ENCODE measurements around the gene RNF181. TPM values are rescaled to one million over a fixed set of nuclear protein-coding genes. Genes with fewer than 3 reads are reported as not detected.
"Not testable (repeated sequence)": the region's sequence is repeated elsewhere in the genome, so short reads cannot be mapped to it uniquely, and the experiment has no call there.

RNF181 gene
- total and polyA plus RNA-seq, 5 experiments from 2014 or later, result 66.0 to 206 (median 165) TPM

DNA sequence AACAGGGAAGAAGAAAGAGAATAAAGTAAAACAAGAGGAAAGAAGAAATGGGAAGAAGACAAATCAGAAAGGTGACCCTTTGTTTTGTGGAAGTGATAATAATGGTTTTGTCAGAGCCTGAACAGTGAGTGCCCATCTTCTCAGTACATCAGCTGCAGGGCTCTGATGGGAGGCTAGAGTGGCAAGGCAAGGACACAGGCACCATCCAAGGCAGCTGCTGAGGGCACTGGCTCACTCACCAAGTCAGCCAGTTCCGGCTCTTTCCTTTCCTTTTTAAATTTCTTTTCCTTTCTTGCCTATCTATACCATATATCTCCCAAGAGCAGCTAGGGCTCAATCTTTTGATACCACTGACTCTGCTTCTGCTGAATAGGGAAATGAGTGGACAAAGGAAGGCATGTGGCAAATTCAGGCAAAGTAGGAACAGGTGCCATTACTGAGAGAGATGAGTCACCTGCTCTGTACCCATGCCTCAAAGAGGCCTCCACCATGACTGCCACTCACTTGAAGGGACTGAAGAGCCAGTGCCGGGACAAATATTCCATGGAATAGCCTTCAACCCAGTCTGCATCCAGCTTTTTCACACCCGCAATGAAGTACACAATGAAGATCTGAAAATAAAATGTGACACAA is 40.4 kb upstream of the RNF181 start:
- ATAC-seq, result no peak
- DNase-seq, result no peak
- POLR2A ChIA-PET, result interaction anchor here (0.9 to 14.9 kb wide), 4 partner anchors 16 to 139 kb away, joined by 3 to 144 read pairs (median 4); partner anchors contain the start of genes MAT2A and SH2D6
- Mint-ChIP-seq H3K4me3 (no peak overlapping the region), H3K27me3 (no peaks in the 10 kb centered on the region), H3K9me3 (no peaks in the 10 kb centered on the region), H3K27ac (peak overlapping the region in 2 of 10 donors; percentile 17 to 39), H3K4me1 (peaks cover 7 to 30% (median 20%) of the 10 kb centered on the region in 4 donors), H3K36me3 (peaks cover 5 to 69% (median 13%) of the 10 kb centered on the region in 3 donors)

DNA sequence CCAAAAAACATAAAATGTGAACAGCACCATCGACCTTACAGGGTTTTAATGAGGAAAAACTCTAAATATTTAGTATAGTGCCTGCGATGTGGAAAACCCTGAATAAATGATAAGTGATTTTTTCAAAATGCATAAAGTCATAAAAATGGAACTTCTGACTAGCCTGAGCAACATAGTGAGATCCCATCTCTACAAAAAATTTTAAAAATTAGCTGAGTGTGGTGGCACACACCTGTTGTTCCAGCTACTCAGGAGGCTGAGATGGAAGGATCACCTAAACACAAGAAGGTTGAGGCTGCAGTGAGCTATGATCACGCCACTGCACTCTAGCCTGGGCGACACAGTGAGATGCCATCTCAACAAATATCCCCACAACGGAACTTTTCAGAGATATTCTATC is 38.4 kb upstream of the RNF181 start:
- Mint-ChIP-seq H3K4me1 (peaks cover 11 to 37% (median 31%) of the 10 kb centered on the region in 4 donors), H3K4me3 (no peak overlapping the region), H3K36me3 (peaks cover under 1 to 49% (median 2%) of the 10 kb centered on the region in 3 donors), H3K9me3 (no peaks in the 10 kb centered on the region), H3K27ac (no peak overlapping the region), H3K27me3 (no peaks in the 10 kb centered on the region)
- no peak for DNase-seq
- ATAC-seq, result no peak
- POLR2A ChIA-PET, result interaction anchor here (0.7 to 14.9 kb wide), 3 partner anchors 18 to 138 kb away, joined by 3 to 144 read pairs (median 3); partner anchors contain the start of genes MAT2A and SH2D6

DNA sequence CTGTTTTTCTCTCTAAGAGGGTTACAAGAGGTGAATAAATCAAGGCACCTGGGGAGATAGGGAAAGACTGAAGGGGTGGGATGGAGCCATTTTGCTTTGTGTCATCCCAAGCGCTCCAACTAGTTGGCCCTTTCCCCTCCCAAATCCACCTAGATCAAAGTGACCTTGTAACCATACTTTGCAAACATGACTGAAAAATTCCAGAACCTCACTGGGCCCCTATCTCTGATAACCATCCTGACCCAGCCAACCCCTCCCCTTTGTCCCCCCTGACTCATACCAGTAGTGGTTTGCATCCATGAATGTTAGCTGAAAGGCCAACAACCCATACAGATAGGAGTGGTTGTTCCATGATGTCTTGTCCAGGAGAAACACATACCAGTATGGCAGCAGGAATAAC is 37.4 kb upstream of the RNF181 start:
- DNase-seq (no peak), ATAC-seq (no peak)
- Mint-ChIP-seq H3K27me3 (no peaks in the 10 kb centered on the region), H3K4me1 (peaks cover 9 to 34% (median 32%) of the 10 kb centered on the region in 4 donors), H3K4me3 (no peak overlapping the region), H3K36me3 (peaks cover 0 to 38% (median 0%) of the 10 kb centered on the region in 3 donors), H3K27ac (peak overlapping the region in 2 of 10 donors; percentile 28 to 53), H3K9me3 (no peaks in the 10 kb centered on the region)
- POLR2A ChIA-PET, result interaction anchor here (0.7 to 14.9 kb wide), 4 partner anchors 19 to 207 kb away, joined by 3 to 144 read pairs (median 4); partner anchors contain the start of genes C2orf68, MAT2A and RNF181

DNA sequence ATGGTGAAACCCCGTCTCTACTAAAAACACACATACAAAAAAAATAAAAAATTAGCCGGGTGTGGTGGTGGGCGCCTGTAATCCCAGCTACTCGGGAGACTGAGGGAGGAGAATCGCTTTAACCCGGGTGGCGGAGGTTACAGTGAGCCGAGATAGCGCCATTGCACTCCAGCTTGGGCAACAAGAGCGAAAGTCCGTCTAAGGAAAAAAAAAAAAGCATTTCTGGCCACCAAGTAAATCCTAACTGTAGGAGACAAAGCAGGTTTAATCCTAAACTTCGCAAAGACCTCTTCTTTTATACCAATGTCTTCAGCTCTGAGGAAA is 35.2 kb upstream of the RNF181 start:
- ATAC-seq, H3K27me3 Mint-ChIP-seq, DNase-seq, H3K9me3 Mint-ChIP-seq: not testable (repeated sequence)
- peaks cover 0 to 18% (median 0%) of the 10 kb centered on the region in 3 donors for H3K36me3 Mint-ChIP-seq
- peak overlapping the region; percentile 72 to 99 (median 97) for H3K27ac Mint-ChIP-seq
- POLR2A ChIA-PET, result interaction anchor here (0.8 to 14.9 kb wide), 13 partner anchors 17 to 233 kb away, joined by 3 to 144 read pairs (median 7); partner anchors contain the start of genes C2orf68, MAT2A, RNF181 and SH2D6
- H3K4me3 Mint-ChIP-seq, result peak overlapping the region; percentile 91 to 99 (median 97)
- H3K4me1 Mint-ChIP-seq, result peaks cover 9 to 37% (median 33%) of the 10 kb centered on the region in 4 donors

DNA sequence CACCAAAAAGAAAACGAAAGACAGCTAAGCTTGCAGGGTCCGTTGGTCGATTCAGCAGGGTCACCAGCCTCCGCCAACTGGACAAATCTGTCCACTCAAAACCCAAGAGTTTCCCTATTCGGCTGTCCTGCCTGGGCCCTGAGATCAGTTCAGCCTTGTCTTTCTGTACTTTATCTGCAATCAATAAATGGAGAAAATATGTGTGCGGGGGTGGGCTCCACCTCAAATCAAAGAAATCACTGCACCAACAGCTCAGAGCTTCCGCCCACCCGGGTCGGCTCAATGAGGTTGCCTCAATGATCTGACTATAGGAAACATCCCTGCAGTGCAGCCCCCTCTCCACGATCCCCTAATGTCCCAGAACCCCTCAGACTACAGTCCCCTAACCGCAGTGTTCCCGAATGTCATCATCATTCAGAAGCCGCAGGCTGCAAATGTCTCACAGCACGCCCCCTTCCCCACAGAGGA is 34.7 kb upstream of the RNF181 start:
- Mint-ChIP-seq H3K4me3 (peak overlapping the region; percentile 91 to 99 (median 97)), H3K27me3 (no peaks in the 10 kb centered on the region), H3K27ac (peak overlapping the region; percentile 72 to 99 (median 97)), H3K36me3 (peaks cover 0 to 16% (median 0%) of the 10 kb centered on the region in 3 donors), H3K9me3 (no peaks in the 10 kb centered on the region), H3K4me1 (peaks cover 9 to 37% (median 33%) of the 10 kb centered on the region in 4 donors)
- POLR2A ChIA-PET, result interaction anchor here (0.6 to 14.9 kb wide), 16 partner anchors 8 to 234 kb away, joined by 3 to 144 read pairs (median 6); partner anchors contain the start of genes C2orf68, MAT2A, RNF181 and SH2D6
- DNase-seq, result peak in 1 of 10 donors; percentile 31
- ATAC-seq, result peak in 1 of 2 donors; percentile 22

DNA sequence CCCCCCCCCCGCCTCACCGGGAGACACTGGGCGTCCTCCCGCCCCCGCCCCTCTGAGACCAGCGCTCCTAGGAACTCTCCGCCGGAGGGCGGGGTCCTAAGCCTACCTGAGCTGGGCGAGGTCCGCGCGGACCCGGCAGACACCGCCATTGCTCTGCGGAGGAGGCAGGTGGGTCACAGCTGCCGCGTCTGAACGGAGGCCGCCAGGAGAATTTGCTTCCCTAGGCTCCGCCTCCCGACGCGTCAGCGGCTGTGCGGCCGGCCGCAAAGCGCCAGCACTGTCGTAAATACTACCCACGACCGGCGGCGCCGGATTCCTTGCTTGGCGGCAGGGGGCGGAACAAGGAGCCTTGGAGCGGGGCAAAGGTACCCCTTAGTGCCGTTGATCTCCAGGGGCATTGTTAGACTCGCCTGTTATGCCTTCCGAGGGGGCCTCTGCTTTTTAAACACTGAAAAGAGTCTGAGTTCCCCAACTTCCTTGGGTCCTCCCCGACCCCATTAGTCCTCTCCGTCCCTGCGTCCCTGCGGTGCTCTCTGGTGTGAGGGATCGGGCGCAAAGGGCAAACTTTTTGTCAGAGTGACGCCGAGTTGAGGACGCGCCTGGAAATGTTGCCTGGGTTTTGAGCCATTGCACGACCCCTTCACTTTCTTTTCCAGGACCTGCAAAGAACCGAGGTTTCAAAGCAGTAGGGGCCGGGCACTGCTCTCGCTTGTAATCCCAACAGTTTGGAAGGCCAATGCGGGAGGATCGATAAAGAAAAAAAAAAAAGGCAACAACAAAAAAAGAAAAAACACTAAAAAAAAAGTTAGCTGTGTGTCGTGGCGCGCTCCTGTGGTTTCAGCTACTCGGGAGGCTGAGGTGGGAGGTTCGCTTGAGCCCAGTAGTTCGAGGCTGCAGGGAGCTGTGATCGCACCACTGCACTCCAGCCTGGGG is 34.0 kb upstream of the RNF181 start, which contains the start of gene GGCX:
Gene GGCX, minus strand, starts transcription at position 214 of the 933 bp plus-strand sequence. Its CDS starts 65 bp downstream, at position 149.
- peak within 1 kb of the TSS; percentile 93 to 99 (median 97) for H3K27ac Mint-ChIP-seq
- ATAC-seq, result peak; percentile 92 to 94
- no peaks in the 10 kb centered on the region for H3K27me3 Mint-ChIP-seq
- DNase-seq, result peak; percentile 82 to 96 (median 92)
- H3K4me1 Mint-ChIP-seq, result peaks cover 9 to 37% (median 33%) of the 10 kb centered on the region in 4 donors
- peak within 1 kb of the TSS; percentile 91 to 99 (median 97) for H3K4me3 Mint-ChIP-seq
- no peaks in the 10 kb centered on the region for H3K9me3 Mint-ChIP-seq
- POLR2A ChIA-PET, result interaction anchor here (0.6 to 14.9 kb wide), 21 partner anchors 9 to 235 kb away, joined by 3 to 144 read pairs (median 6); partner anchors contain the start of genes C2orf68, MAT2A, RNF181 and TMEM150A
- H3K36me3 Mint-ChIP-seq, result peaks cover 0 to 11% (median 0%) of the 10 kb centered on the region in 3 donors

DNA sequence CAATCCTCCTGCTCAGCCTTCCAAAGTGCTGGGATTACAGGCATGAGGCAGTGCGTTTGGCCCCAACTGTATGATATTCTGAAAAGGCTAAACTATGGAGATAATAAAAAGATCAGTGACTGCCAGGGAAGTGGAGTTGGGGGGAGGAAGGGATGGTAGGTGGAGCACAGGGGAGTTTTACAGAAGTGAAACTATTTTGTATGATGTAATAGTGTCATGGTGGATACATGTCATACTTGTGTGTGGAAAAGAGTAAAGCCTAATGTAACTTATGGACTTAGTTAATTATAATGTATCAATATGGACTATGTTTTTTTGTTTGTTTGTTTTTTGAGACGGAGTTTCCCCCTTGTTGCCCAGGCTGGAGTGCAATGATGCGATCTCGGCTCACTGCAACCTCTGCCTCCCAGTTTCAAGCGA is 31.4 kb upstream of the RNF181 start:
- ATAC-seq (no peak), DNase-seq (no peak)
- Mint-ChIP-seq H3K27ac (peak overlapping the region in 3 of 10 donors; percentile 2 to 27 (median 11)), H3K4me3 (peak overlapping the region in 3 of 10 donors; percentile 24 to 79 (median 37)), H3K27me3 (no peaks in the 10 kb centered on the region), H3K36me3 (no peaks in the 10 kb centered on the region), H3K9me3 (no peaks in the 10 kb centered on the region), H3K4me1 (peaks cover 6 to 33% (median 23%) of the 10 kb centered on the region in 4 donors)
- POLR2A ChIA-PET, result interaction anchor here (0.5 to 2.7 kb wide), 6 partner anchors 11 to 497 kb away, joined by 3 to 15 read pairs (median 3); partner anchors contain the start of genes C2orf68 and VAMP8

DNA sequence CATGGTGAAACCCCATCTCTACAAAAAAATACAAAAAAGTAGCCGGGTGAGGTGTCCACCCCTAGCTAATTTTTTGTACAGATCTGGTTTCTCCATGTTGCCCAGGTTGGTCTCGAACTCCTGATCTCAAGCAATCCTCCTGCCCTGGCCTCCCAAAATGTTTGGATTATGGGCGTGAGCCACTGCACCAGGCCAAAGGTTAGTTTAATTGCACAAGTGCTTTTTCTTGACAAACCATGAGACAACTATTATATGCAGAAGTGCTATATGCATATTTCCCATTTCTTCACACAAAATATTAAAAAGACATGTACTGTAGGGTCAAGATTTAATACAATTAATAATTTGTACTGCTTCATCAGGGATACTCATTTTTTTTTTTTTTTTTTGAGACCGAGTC is 29.3 kb upstream of the RNF181 start:
- Mint-ChIP-seq H3K27me3 (peaks cover 0 to 2% (median 0%) of the 10 kb centered on the region in 5 donors), H3K36me3 (no peaks in the 10 kb centered on the region), H3K27ac (no peak overlapping the region), H3K9me3 (no peaks in the 10 kb centered on the region), H3K4me3 (no peak overlapping the region), H3K4me1 (peaks cover 0 to 14% (median 4%) of the 10 kb centered on the region in 4 donors)
- ATAC-seq (no peak), DNase-seq (no peak)
- POLR2A ChIA-PET, result interaction anchor here (0.8 to 1.2 kb wide), 2 partner anchors 44 to 157 kb away, joined by 3 read pairs; no protein-coding TSS in a partner anchor

DNA sequence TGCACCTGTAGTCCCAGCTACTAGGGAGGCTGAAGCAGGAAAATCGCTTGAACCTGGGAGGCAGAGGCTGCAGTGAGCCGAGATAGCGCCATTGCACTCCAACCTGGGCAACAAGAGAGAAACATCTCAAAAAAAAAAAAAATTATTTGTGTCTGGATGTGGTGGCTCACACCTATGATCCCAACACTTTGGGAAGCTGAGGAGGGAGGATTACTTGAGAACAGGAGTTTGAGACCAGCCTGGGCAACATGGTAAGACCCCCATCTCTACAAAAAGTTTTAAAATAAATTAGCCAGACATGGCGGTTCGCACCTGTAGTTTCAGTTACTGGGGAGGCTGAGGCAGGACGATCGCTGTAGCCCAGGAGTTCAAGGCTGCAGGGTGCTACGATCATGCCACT is 19.8 kb upstream of the RNF181 start:
- POLR2A ChIA-PET, result interaction anchor here (0.6 to 2.7 kb wide), 5 partner anchors 8 to 488 kb away, joined by 3 to 15 read pairs (median 3); no protein-coding TSS in a partner anchor
- Mint-ChIP-seq H3K4me3 (peak overlapping the region in 1 of 10 donors; percentile 36), H3K27me3 (no peaks in the 10 kb centered on the region), H3K36me3 (peaks cover 0 to 7% (median 0%) of the 10 kb centered on the region in 3 donors), H3K9me3 (no peaks in the 10 kb centered on the region), H3K4me1 (peaks cover 18 to 35% (median 31%) of the 10 kb centered on the region in 4 donors), H3K27ac (peak overlapping the region in 1 of 10 donors; percentile 44)
- DNase-seq, result no peak
- no peak for ATAC-seq

DNA sequence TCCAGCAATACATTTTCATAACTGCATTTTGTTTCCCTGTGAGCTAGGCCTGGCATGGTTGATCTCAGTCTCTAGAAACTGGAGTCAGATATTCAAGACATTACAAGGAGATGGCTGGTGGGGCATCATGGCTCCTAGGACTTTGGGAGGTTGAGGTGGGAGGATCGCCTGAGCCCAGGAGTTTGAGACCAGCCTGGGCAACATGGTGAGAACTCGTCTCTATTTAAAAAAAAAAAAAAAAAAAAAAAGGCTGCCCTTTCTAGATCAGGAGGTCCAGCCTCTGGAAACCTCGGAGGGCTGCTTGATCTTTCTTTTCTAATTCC is 18.5 kb upstream of the RNF181 start:
- POLR2A ChIA-PET, result interaction anchor here (0.7 to 3.2 kb wide), 11 partner anchors 10 to 146 kb away, joined by 3 to 29 read pairs (median 5); partner anchors contain the start of genes C2orf68 and RNF181
- Mint-ChIP-seq H3K27me3 (no peaks in the 10 kb centered on the region), H3K4me1 (peaks cover 20 to 43% (median 39%) of the 10 kb centered on the region in 4 donors), H3K36me3 (peaks cover 0 to 15% (median 7%) of the 10 kb centered on the region in 3 donors), H3K27ac (peak overlapping the region; percentile 88 to 98 (median 93)), H3K9me3 (no peaks in the 10 kb centered on the region), H3K4me3 (peak overlapping the region; percentile 88 to 98 (median 94))
- DNase-seq (no peak), ATAC-seq (no peak)

DNA sequence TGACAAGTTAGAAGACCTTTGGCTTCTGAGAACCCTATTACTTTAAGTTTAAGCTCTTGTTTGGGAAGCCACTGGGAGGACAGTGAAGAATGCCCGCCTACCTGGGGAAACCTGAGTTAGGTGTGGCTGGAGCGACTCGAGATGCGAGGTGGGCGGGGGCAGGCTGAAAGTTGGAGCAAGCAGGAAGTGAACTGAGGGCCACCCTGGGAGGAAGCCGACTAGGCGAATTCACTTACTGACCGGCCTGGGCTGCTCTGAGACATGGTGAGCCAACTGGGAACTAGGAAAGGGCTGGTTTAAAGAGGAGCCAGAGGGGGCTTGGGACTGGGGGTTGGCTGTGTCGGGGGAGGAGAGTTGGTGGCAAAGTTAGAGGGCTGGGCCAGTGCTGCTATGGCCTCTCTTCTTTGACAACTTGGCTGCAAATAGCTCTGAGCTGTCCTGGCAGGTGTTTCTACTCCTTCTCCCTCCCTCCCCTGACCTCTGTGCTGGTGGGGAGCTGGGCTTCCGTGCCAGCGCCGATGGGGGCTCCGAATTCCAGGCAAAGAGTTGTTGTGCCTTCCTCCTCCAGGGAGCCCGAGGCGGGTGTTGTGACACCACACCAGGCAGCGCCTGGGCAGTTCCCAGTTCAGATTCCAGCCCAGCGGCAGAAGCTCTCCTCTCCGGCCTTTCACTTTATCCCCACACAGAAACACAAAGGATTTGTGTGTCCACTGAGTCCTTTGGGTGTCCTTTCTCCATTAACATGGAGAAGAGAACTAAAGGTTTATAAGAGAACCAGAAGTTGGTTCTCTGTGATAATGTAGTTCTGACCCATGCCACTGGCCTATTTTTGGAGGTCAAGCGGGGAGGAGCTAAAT is 17.9 kb upstream of the RNF181 start, which contains the start of gene VAMP8:
Gene VAMP8, plus strand, starts transcription at position 201 of the 857 bp plus-strand sequence. Its CDS starts 61 bp downstream, at position 262.
- DNase-seq, result peak; percentile 41 to 80 (median 49)
- Mint-ChIP-seq H3K4me1 (peaks cover 23 to 43% (median 43%) of the 10 kb centered on the region in 4 donors), H3K36me3 (peaks cover 0 to 21% (median 7%) of the 10 kb centered on the region in 3 donors), H3K9me3 (no peaks in the 10 kb centered on the region), H3K4me3 (peak within 1 kb of the TSS; percentile 88 to 98 (median 94)), H3K27me3 (no peaks in the 10 kb centered on the region), H3K27ac (peak within 1 kb of the TSS; percentile 88 to 98 (median 93))
- POLR2A ChIA-PET, result interaction anchor here (0.7 to 3.2 kb wide), 11 partner anchors 10 to 146 kb away, joined by 3 to 29 read pairs (median 5); partner anchors contain the start of genes C2orf68 and RNF181
- peak; percentile 81 to 86 for ATAC-seq
